Lung (tissue), 12 donors: ENCODE results near the gene CWF19L2. TPM values are rescaled to one million over a fixed set of nuclear protein-coding genes. Genes with fewer than 3 reads are reported as not detected.

Experiments used
- ATAC-seq: fragments of 200-7000 bp; cut with Tn5 transposase; one replicate; pipeline ENCODE4 v1.9.1; 2020; ENCODE audit warnings: moderate number of reproducible peaks; ENCODE audit not compliant: insufficient read depth, low FRiP score
- DNase-seq, 3 donors: peaks; one replicate each; pipeline ENCODE4 v3.0.0-alpha.2; 2013 to 2017
- H3K27ac ChIP-seq, 2 donors: one replicate each; pipeline ENCODE4 v1.5.1; 2013; ENCODE audit warnings: mild to moderate bottlenecking in 2 of 2, moderate library complexity in 2 of 2, control low read depth in 1 of 2, inconsistent platforms in 1 of 2, low read depth in 1 of 2, low read length in 1 of 2
- H3K27me3 ChIP-seq, 3 donors: one replicate each; pipeline ENCODE4 v1.5.1; 2013; ENCODE audit warnings: low read length in 2 of 3; ENCODE audit not compliant: control insufficient read depth in 3 of 3, insufficient read depth in 3 of 3
- H3K36me3 ChIP-seq, 4 donors: one replicate each; pipeline ENCODE4 v1.5.1; 2013; ENCODE audit warnings: low read length in 4 of 4, mild to moderate bottlenecking in 1 of 4, moderate library complexity in 1 of 4; ENCODE audit not compliant: control insufficient read depth in 4 of 4, insufficient read depth in 4 of 4
- H3K4me1 ChIP-seq, 5 donors: one replicate each; pipeline ENCODE4 v1.5.1; 2013; ENCODE audit warnings: low read length in 5 of 5, mild to moderate bottlenecking in 2 of 5, moderate library complexity in 1 of 5; ENCODE audit not compliant: control insufficient read depth in 5 of 5, insufficient read depth in 5 of 5
- H3K4me3 ChIP-seq: one replicate; pipeline ENCODE4 v1.5.1; 2013; ENCODE audit warnings: mild to moderate bottlenecking, control low read depth, moderate library complexity
- H3K9ac ChIP-seq, 2 donors: one replicate each; pipeline ENCODE4 v1.5.1; 2013; ENCODE audit warnings: low read length in 2 of 2, control low read depth in 1 of 2; ENCODE audit not compliant: insufficient read depth in 1 of 2
- H3K9me3 ChIP-seq, 4 donors: one replicate each; pipeline ENCODE4 v1.5.1; 2013; ENCODE audit warnings: low read length in 3 of 4, mild to moderate bottlenecking in 1 of 4, moderate library complexity in 1 of 4; ENCODE audit not compliant: control insufficient read depth in 4 of 4, insufficient read depth in 3 of 4
- CTCF ChIP-seq: IDR thresholded peaks from 2 replicates; pipeline ENCODE4 v1.5.1; 2012; ENCODE audit warnings: mild to moderate bottlenecking; ENCODE audit errors: control extremely low read depth, extremely low read depth
- WGBS, 2 donors: extraction: QIAGEN DNeasy Blood & Tissue Kit; methylation state at CpG; one replicate each; pipeline ENCODE4 v1.1.7; 2013; 5-methylcytosine and 5-hydroxymethylcytosine counted together
- polyA plus RNA-seq, 2 donors: library from polyadenylated mRNA; stranded (reverse); fragments of 200-250 nt; gene quantifications; one replicate each; pipeline ENCODE4 v1.2.1, GENCODE V29; 2013
- total RNA-seq, 2 donors: library from RNA; depleted of rRNA in 1 of 2; stranded (reverse); fragments of >200 nt in 1 of 2; gene quantifications; one replicate each; pipeline ENCODE4 v1.2.1, GENCODE V29; 2014 to 2021
- donor health status: control.
- donor health status: control.
- donor health status: Bipolar disorder and iron deficiency.
- donor health status: healthy.
- donor health status: DM: yes; HTN: yes; CAD: no.

Gene CWF19L2
- total and polyA plus RNA-seq, 4 donors, result 4.1 to 31.8 (median 7.9) TPM

- Histone ChIP-seq H3K27me3 (no peaks in the 10 kb centered on the region), H3K9ac (no peak overlapping the region), H3K36me3 (peaks cover 0 to 3% (median 0%) of the 10 kb centered on the region in 4 donors), H3K4me3 (no peak overlapping the region), H3K4me1 (no peaks in the 10 kb centered on the region), H3K27ac (no peak overlapping the region), H3K9me3 (peaks cover 0 to 3% (median 0%) of the 10 kb centered on the region in 4 donors)
- ATAC-seq, result no peak
- DNase-seq, result no peak
- TF ChIP-seq CTCF, result no peak
- WGBS, 2 donors, result 96 to 97% methylated on average over 4 of the region's 4 CpGs
Observed at GRCh38 chr11:107359701-107360100, 97.9 kb downstream of the CWF19L2 start.

GRCh38 chr11:107357877-107358276 is 99.7 kb downstream of the CWF19L2 start:
- Histone ChIP-seq H3K27me3 (no peaks in the 10 kb centered on the region), H3K9ac (no peak overlapping the region), H3K4me3 (no peak overlapping the region), H3K9me3 (peaks cover 0 to 3% (median 0%) of the 10 kb centered on the region in 4 donors), H3K4me1 (no peaks in the 10 kb centered on the region), H3K27ac (no peak overlapping the region), H3K36me3 (peaks cover 0 to 3% (median under 1%) of the 10 kb centered on the region in 4 donors)
- WGBS, 2 donors, result 2 to 55% methylated on average over 1 of the region's 1 CpG
- no peak for DNase-seq
- ATAC-seq, result no peak
- no peak for TF ChIP-seq CTCF

GRCh38 chr11:107354780-107355179 is 102.8 kb downstream of the CWF19L2 start:
- Histone ChIP-seq H3K4me1 (no peaks in the 10 kb centered on the region), H3K27me3 (no peaks in the 10 kb centered on the region), H3K9ac (no peak overlapping the region), H3K36me3 (peaks cover 0 to 9% (median 5%) of the 10 kb centered on the region in 4 donors), H3K9me3 (no peaks in the 10 kb centered on the region), H3K27ac (no peak overlapping the region), H3K4me3 (no peak overlapping the region)
- DNase-seq (no peak), ATAC-seq (no peak)
- TF ChIP-seq CTCF, result no peak
- WGBS, 2 donors, result 63 to 72% methylated on average over 2 of the region's 2 CpGs

GRCh38 chr11:107337917-107338316 is 119.7 kb downstream of the CWF19L2 start:
- WGBS, 2 donors, result 95 to 96% methylated on average over 2 of the region's 2 CpGs
- Histone ChIP-seq H3K4me3 (no peak overlapping the region), H3K4me1 (no peaks in the 10 kb centered on the region), H3K36me3 (peaks cover 0 to 3% (median 1%) of the 10 kb centered on the region in 4 donors), H3K9ac (no peak overlapping the region), H3K27me3 (no peaks in the 10 kb centered on the region), H3K9me3 (peaks cover 0 to 2% (median 0%) of the 10 kb centered on the region in 4 donors), H3K27ac (no peak overlapping the region)
- ATAC-seq, result no peak
- no peak for DNase-seq
- TF ChIP-seq CTCF, result no peak
